IMR-90 (cell line): Measurements from ENCODE around the gene NDUFV3. TPM values are rescaled to one million over a fixed set of nuclear protein-coding genes. Genes with fewer than 3 reads are reported as not detected.

ENCODE experiments used
- ATAC-seq: fragments of 200-7000 bp; cut with Tn5 transposase; 2 replicates; pipeline ENCODE4 v1.9.1; 2020; ENCODE audit warnings: low read depth, mild to moderate bottlenecking, moderate library complexity
- BruUV-seq: library from RNA; stranded (reverse); fragments of 400-500 nt; replicated peaks from 2 replicates; lab custom pipeline; 2021; lab: Mats Ljungman, UMichigan
- CTCF ChIA-PET: fragments of 300-600 bp; formaldehyde crosslinking; extraction: SDS; loops from one replicate; lab custom pipeline; 2021; ENCODE audit warnings: antibody characterized with exemption; lab: Yijun Ruan, JAX
- POLR2A ChIA-PET: fragments of 300-600 bp; sonication (Branson Sonifier 250); formaldehyde crosslinking; loops from one replicate; lab custom pipeline; 2022; ENCODE audit warnings: antibody characterized with exemption; ENCODE audit not compliant: unreplicated experiment; lab: Charles Lee
- DNase-seq: peaks from one replicate; pipeline ENCODE4 v3.0.0; 2013
- H2AFZ ChIP-seq: replicated peaks from 2 replicates; pipeline ENCODE3; 2013; ENCODE audit warnings: low read length, mild to moderate bottlenecking; ENCODE audit not compliant: poor library complexity
- H2AK5ac ChIP-seq: 2 replicates; pipeline ENCODE4 v1.6.1; 2013; ENCODE audit warnings: low read depth, low read length, inconsistent platforms
- H2AK9ac ChIP-seq: replicated peaks from 2 replicates; pipeline ENCODE3; 2013; ENCODE audit warnings: mild to moderate bottlenecking, low read depth, low read length, moderate library complexity; ENCODE audit not compliant: poor library complexity
- H2BK120ac ChIP-seq: 2 replicates; pipeline ENCODE4 v1.6.1; 2013; ENCODE audit warnings: low read depth, low read length, inconsistent platforms
- H2BK15ac ChIP-seq: 3 replicates; pipeline ENCODE4 v1.6.1; 2013; ENCODE audit warnings: low read depth, low read length, inconsistent platforms
- H2BK20ac ChIP-seq: 2 replicates; pipeline ENCODE4 v1.6.1; 2013; ENCODE audit warnings: low read depth, mild to moderate bottlenecking, inconsistent platforms, low read length, moderate library complexity
- H2BK5ac ChIP-seq: 2 replicates; pipeline ENCODE4 v1.6.1; 2013; ENCODE audit warnings: mild to moderate bottlenecking, low read depth, low read length, inconsistent platforms; ENCODE audit not compliant: poor library complexity, severe bottlenecking
- H3K14ac ChIP-seq: replicated peaks from 2 replicates; pipeline ENCODE4 v1.6.1; 2013; ENCODE audit warnings: low read depth, low read length, inconsistent platforms
- H3K18ac ChIP-seq: 2 replicates; pipeline ENCODE4 v1.6.1; 2013; ENCODE audit warnings: low read depth, low read length, control low read depth
- H3K23ac ChIP-seq: 2 replicates; pipeline ENCODE4 v1.6.1; 2013; ENCODE audit warnings: low read depth, low read length, inconsistent platforms
- H3K27ac ChIP-seq: 2 replicates; pipeline ENCODE4 v1.5.1; 2013; ENCODE audit warnings: mild to moderate bottlenecking, control low read depth, low read length; ENCODE audit not compliant: insufficient read depth
- H3K27me3 ChIP-seq: 2 replicates; pipeline ENCODE4 v1.6.1; 2013; ENCODE audit warnings: low read length; ENCODE audit not compliant: control insufficient read depth, insufficient read depth
- H3K36me3 ChIP-seq: 2 replicates; pipeline ENCODE4 v1.6.1; 2013; ENCODE audit warnings: low read length, mixed read lengths; ENCODE audit not compliant: control insufficient read depth, insufficient read depth
- H3K4ac ChIP-seq: 2 replicates; pipeline ENCODE4 v1.6.1; 2013; ENCODE audit warnings: low read depth, low read length, inconsistent platforms
- H3K4me1 ChIP-seq: 2 replicates; pipeline ENCODE4 v1.6.1; 2013; ENCODE audit warnings: low read length, mixed read lengths; ENCODE audit not compliant: control insufficient read depth, insufficient read depth
- H3K4me2 ChIP-seq: 2 replicates; pipeline ENCODE4 v1.6.1; 2013; ENCODE audit warnings: low read depth, mild to moderate bottlenecking, control low read depth, low read length, moderate library complexity
- H3K4me3 ChIP-seq: 2 replicates; pipeline ENCODE4 v1.5.1; 2013; ENCODE audit warnings: low read depth, mild to moderate bottlenecking, control low read depth, low read length, moderate library complexity; ENCODE audit not compliant: insufficient read depth
- H3K56ac ChIP-seq: 2 replicates; pipeline ENCODE4 v1.6.1; 2013; ENCODE audit warnings: low read length, inconsistent platforms; ENCODE audit not compliant: insufficient read depth; ENCODE audit errors: extremely low read depth
- H3K79me1 ChIP-seq, 2 experiments: 2 replicates each; pipeline ENCODE4 v1.6.1; 2013; ENCODE audit warnings: low read length in 2 of 2, inconsistent platforms in 1 of 2, low read depth in 1 of 2
- H3K9ac ChIP-seq: 2 replicates; pipeline ENCODE4 v1.6.1; 2013; ENCODE audit warnings: low read depth, low read length, control low read depth
- H3K9me1 ChIP-seq: 2 replicates; pipeline ENCODE4 v1.6.1; 2013; ENCODE audit warnings: low read length, inconsistent platforms; ENCODE audit not compliant: insufficient read depth
- H3K9me3 ChIP-seq: 2 replicates; pipeline ENCODE4 v1.6.1; 2013; ENCODE audit warnings: low read length; ENCODE audit not compliant: control insufficient read depth, insufficient read depth
- H4K20me1 ChIP-seq: 2 replicates; pipeline ENCODE4 v1.6.1; 2013; ENCODE audit warnings: low read length, inconsistent platforms; ENCODE audit not compliant: insufficient read depth
- H4K5ac ChIP-seq: 2 replicates; pipeline ENCODE4 v1.6.1; 2013; ENCODE audit warnings: mild to moderate bottlenecking, low read depth, low read length, control low read depth
- H4K8ac ChIP-seq, 2 experiments: 2 replicates each; pipeline ENCODE4 v1.6.1; 2013; ENCODE audit warnings: low read depth in 2 of 2, low read length in 2 of 2, control low read depth in 1 of 2, inconsistent platforms in 1 of 2
- H4K91ac ChIP-seq: 2 replicates; pipeline ENCODE4 v1.6.1; 2013; ENCODE audit warnings: low read depth, low read length, inconsistent platforms; ENCODE audit not compliant: insufficient read depth
- MAFK ChIP-seq: IDR thresholded peaks from 2 replicates; pipeline ENCODE4 v1.6.1; 2012; ENCODE audit warnings: low read depth, low read length, improper control_type of control experiment
- RAD21 ChIP-seq: IDR thresholded peaks from 2 replicates; pipeline ENCODE4 v1.6.1; 2012; ENCODE audit warnings: low read length, improper control_type of control experiment
- SMC3 ChIP-seq: fragments of 150-350 bp; IDR thresholded peaks from 2 replicates; pipeline ENCODE4 v1.6.1; 2016; ENCODE audit warnings: low read depth, mild to moderate bottlenecking, antibody characterized with exemption, low read length, moderate library complexity
- WGBS, 2 experiments: methylation state at CpG; one replicate each; pipeline versions ENCODE4 v1.1.5 to v1.1.7; 2013; ENCODE audit warnings: missing lambda C conversion rate in 2 of 2; ENCODE audit not compliant: insufficient read length in 1 of 2; ENCODE audit errors: extremely low coverage in 2 of 2; 5-methylcytosine and 5-hydroxymethylcytosine counted together
- dilution Hi-C: fragments of 300-500 bp; cut with HindIII; formaldehyde crosslinking; loops from one replicate; pipeline ENCODE4 v1.14.3; 2018; ENCODE audit warnings: low sequenced_read_pairs; ENCODE audit not compliant: unreplicated experiment
- in situ Hi-C: fragments of 300-500 bp; cut with MboI; formaldehyde crosslinking; loops from 3 replicates; pipeline ENCODE4 v1.14.3; 2019; ENCODE audit warnings: low sequenced_read_pairs, inconsistent platforms, mixed read lengths
- intact Hi-C: fragments of 100-400 bp; cut with micrococcal nuclease; formaldehyde crosslinking; loops from 2 replicates; pipeline ENCODE4 v1.10.0; 2022
- polyA plus RNA-seq, 3 experiments: library from polyadenylated mRNA; depleted of rRNA; stranded (reverse); fragments of >200 nt; gene quantifications; 2 replicates each; pipeline ENCODE4 v1.2.3, GENCODE V29; 2012; ENCODE audit warnings: low replicate concordance in 1 of 3
- total RNA-seq: library from RNA; depleted of rRNA; stranded (reverse); fragments of >200 nt; gene quantifications from 2 replicates; pipeline ENCODE4 v1.2.3, GENCODE V29; 2012

NDUFV3 gene
- total and polyA plus RNA-seq, 2 of the 4 experiments (the other 2 are of a cell fraction): 38.5 to 55.6 TPM

GRCh38 chr21:42887326-42887725 lies 5.8 kb upstream of the NDUFV3 start:
- H2BK15ac ChIP-seq: no peak overlapping the region
- no peak for TF ChIP-seq SMC3
- no peak for TF ChIP-seq MAFK
- no peak for TF ChIP-seq RAD21
- H3K4me3 ChIP-seq: no peak overlapping the region
- no peak overlapping the region for H3K27ac ChIP-seq
- H3K9me3 ChIP-seq: no peaks in the 10 kb centered on the region
- H4K20me1 ChIP-seq: no peaks in the 10 kb centered on the region
- H4K91ac ChIP-seq: no peak overlapping the region
- ATAC-seq: no peak
- H2AFZ ChIP-seq: no peak overlapping the region
- no peak overlapping the region for H3K23ac ChIP-seq
- no peak overlapping the region for H4K5ac ChIP-seq
- H3K9ac ChIP-seq: no peak overlapping the region
- H3K4me2 ChIP-seq: no peak overlapping the region
- no peak overlapping the region for H2BK5ac ChIP-seq
- H3K14ac ChIP-seq: no peak overlapping the region
- H2BK120ac ChIP-seq: no peak overlapping the region
- POLR2A ChIA-PET: no interaction called here
- H3K9me1 ChIP-seq: peaks cover 2% of the 10 kb centered on the region; the same call in 1 of the 2 replicates
- H3K56ac ChIP-seq: no peak overlapping the region
- intact Hi-C loops: no loop called here
- H3K36me3 ChIP-seq: no peaks in the 10 kb centered on the region
- H4K8ac ChIP-seq: no peak overlapping the region
- no peaks in the 10 kb centered on the region for H3K27me3 ChIP-seq
- H3K4ac ChIP-seq: no peak overlapping the region
- no peak overlapping the region for H3K18ac ChIP-seq
- dilution Hi-C loops: no loop called here
- no peak overlapping the region for H2AK9ac ChIP-seq
- no peak overlapping the region for H2AK5ac ChIP-seq
- peaks cover 2% of the 10 kb centered on the region for H3K4me1 ChIP-seq
- no CpG with 5 or more reads among the region's 5 CpGs for WGBS, 2 experiments
- CTCF ChIA-PET: no interaction called here
- no peaks in the 10 kb centered on the region for H3K79me1 ChIP-seq
- in situ Hi-C loops: no loop called here
- no peak overlapping the region for H2BK20ac ChIP-seq
- DNase-seq: no peak
- no TSS peak for BruUV-seq
